K562 (cell line): Measurements from ENCODE around the gene PIK3C2G. TPM values are rescaled to one million over a fixed set of nuclear protein-coding genes. Genes with fewer than 3 reads are reported as not detected.

Experiments used
- polyA plus RNA-seq, 8 experiments: library from polyadenylated mRNA; depleted of rRNA in 4 of 8; stranded (reverse) in 5 of 8; unstranded in 3 of 8; fragments of >200 nt; fragmentation: Nextera tagmentation in 2 of 8; fragmentation: Illumina TruSeq in 1 of 8; extraction: Ambion mirVana in 2 of 8; extraction: Trizol in 1 of 8; gene quantifications; 2 replicates each; pipeline versions ENCODE4 v1.2.1 to v1.2.3, GENCODE V29; 2011 to 2014; ENCODE audit warnings: inconsistent platforms in 1 of 8, missing spikeins in 1 of 8
- total RNA-seq, 7 experiments: library from RNA; depleted of rRNA in 6 of 7; stranded (reverse); fragments of >200 nt in 6 of 7; fragmentation: Illumina TruSeq in 2 of 7; extraction: Trizol in 2 of 7; gene quantifications; 2 replicates each; pipeline versions ENCODE4 v1.2.1 to v1.2.3, GENCODE V29; 2011 to 2021; ENCODE audit warnings: low replicate concordance in 1 of 7
- TF ChIP-seq, protein P1 (sequence below): fragments of 450-650 bp; formaldehyde crosslinking; IDR thresholded peaks from 2 replicates; pipeline ENCODE4 v1.4.0; 2020; ENCODE audit warnings: mild to moderate bottlenecking
- TF ChIP-seq, protein P2 (sequence below): sonication (generic); formaldehyde crosslinking; IDR thresholded peaks from 2 replicates; pipeline ENCODE4 v1.4.0; 2020; ENCODE audit warnings: mild to moderate bottlenecking, missing genetic modification reagents
- TF ChIP-seq, protein P3 (sequence below), 2 experiments: fragments of 200-800 bp in 1 of 2; sonication (Bioruptor generic) in 1 of 2; sonication (generic) in 1 of 2; formaldehyde crosslinking in 1 of 2; IDR thresholded peaks in 1 of 2; conservative IDR thresholded peaks in 1 of 2; 2 replicates each; pipeline versions ENCODE4 v1.5.0 to v1.6.1; 2016 to 2020; ENCODE audit warnings: missing compliant biosample characterization in 1 of 2, missing genetic modification characterization in 1 of 2, missing genetic modification reagents in 1 of 2
- TF ChIP-seq, protein P4 (sequence below): fragments of 250-450 bp; sonication (Bioruptor Pico); IDR thresholded peaks from 2 replicates; pipeline ENCODE4 v1.4.0; 2020; ENCODE audit warnings: borderline replicate concordance

PIK3C2G gene
- total and polyA plus RNA-seq, 9 of the 15 experiments (the other 6 are each of a cell fraction or from before 2014, with no cell fraction given), result not detected

DNA sequence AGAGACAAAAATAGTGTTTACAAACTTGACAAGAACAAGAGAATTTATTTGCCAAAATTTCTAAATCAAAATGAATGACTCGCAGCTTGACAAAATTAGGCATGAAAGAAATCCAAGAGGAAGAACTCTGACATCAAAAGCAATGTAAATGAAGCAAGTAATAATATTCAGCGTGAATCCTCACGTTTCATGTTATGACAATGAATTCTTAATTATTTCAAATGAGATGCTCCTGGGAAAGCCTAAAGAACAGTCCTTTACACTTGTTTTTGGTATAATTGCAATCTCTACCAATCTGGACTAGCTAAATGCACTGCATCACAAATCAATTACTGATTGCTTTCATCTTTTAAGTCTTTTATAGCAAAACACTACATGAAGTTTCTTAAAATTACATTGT is 29.1 kb downstream of the PIK3C2G start (continued):
- TF ChIP-seq, protein P1, sequence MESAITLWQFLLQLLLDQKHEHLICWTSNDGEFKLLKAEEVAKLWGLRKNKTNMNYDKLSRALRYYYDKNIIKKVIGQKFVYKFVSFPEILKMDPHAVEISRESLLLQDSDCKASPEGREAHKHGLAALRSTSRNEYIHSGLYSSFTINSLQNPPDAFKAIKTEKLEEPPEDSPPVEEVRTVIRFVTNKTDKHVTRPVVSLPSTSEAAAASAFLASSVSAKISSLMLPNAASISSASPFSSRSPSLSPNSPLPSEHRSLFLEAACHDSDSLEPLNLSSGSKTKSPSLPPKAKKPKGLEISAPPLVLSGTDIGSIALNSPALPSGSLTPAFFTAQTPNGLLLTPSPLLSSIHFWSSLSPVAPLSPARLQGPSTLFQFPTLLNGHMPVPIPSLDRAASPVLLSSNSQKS, result no peak
- TF ChIP-seq, protein P2, sequence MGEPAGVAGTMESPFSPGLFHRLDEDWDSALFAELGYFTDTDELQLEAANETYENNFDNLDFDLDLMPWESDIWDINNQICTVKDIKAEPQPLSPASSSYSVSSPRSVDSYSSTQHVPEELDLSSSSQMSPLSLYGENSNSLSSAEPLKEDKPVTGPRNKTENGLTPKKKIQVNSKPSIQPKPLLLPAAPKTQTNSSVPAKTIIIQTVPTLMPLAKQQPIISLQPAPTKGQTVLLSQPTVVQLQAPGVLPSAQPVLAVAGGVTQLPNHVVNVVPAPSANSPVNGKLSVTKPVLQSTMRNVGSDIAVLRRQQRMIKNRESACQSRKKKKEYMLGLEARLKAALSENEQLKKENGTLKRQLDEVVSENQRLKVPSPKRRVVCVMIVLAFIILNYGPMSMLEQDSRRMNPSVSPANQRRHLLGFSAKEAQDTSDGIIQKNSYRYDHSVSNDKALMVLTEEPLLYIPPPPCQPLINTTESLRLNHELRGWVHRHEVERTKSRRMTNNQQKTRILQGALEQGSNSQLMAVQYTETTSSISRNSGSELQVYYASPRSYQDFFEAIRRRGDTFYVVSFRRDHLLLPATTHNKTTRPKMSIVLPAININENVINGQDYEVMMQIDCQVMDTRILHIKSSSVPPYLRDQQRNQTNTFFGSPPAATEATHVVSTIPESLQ (CRISPR knock-in tag), result no peak
- TF ChIP-seq, protein P3, sequence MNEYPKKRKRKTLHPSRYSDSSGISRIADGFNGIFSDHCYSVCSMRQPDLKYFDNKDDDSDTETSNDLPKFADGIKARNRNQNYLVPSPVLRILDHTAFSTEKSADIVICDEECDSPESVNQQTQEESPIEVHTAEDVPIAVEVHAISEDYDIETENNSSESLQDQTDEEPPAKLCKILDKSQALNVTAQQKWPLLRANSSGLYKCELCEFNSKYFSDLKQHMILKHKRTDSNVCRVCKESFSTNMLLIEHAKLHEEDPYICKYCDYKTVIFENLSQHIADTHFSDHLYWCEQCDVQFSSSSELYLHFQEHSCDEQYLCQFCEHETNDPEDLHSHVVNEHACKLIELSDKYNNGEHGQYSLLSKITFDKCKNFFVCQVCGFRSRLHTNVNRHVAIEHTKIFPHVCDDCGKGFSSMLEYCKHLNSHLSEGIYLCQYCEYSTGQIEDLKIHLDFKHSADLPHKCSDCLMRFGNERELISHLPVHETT (CRISPR knock-in tag; conservative IDR thresholded peaks at IDR 0.05 in 1 of 2, IDR thresholded peaks at IDR 0.05 in 1 of 2), result no peak
- TF ChIP-seq, protein P4, sequence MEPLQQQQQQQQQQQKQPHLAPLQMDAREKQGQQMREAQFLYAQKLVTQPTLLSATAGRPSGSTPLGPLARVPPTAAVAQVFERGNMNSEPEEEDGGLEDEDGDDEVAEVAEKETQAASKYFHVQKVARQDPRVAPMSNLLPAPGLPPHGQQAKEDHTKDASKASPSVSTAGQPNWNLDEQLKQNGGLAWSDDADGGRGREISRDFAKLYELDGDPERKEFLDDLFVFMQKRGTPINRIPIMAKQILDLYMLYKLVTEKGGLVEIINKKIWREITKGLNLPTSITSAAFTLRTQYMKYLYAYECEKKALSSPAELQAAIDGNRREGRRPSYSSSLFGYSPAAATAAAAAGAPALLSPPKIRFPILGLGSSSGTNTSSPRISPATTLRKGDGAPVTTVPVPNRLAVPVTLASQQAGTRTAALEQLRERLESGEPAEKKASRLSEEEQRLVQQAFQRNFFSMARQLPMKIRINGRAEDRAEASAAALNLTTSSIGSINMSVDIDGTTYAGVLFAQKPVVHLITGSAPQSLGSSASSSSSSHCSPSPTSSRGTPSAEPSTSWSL (CRISPR knock-in tag), result no peak
